ENCODE measurements around the gene BMP7.
"Not testable (repeated sequence)": the region's sequence is repeated elsewhere in the genome, so short reads cannot be mapped to it uniquely, and the experiment has no call there.

The BMP7 gene

GRCh38 chr20:57248132-57248797 is 18.2 kb downstream of the BMP7 start:
- no peak for DNase-seq

DNA sequence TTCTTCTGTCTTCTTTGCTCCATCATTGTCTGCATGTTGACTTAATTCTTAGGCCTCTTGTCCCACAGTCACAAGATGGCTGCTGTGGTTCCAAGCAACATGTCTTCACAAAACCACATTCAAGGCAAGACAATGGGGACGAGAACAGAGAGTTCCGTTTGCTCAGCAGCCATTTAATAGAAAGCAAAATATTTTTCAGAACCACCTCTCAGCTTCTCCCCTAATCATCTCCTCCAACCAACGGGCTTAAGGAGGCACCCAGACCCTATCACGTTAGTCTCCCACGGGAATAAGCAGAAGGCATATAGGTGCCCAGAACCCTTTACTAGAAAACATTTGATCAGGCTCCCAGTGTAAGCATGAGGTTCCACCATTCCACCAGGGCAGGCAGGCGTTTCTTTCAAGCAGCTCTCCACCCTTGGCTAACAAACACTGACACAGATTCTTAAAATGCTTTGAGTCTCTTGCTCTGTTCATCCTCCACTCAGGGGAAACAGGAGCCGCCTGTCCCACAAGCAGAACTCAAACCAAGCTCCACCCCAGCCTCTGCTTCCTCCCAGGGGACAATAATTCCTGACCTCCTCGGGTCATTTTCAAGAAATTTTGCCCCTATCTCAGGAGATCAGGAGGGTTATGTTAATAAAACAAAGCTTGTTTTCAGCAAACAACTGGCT is 19.0 kb downstream of the BMP7 start:
- no peak for DNase-seq

GRCh38 chr20:57245997-57246396 is 20.4 kb downstream of the BMP7 start:
- DNase-seq: no peak

DNA sequence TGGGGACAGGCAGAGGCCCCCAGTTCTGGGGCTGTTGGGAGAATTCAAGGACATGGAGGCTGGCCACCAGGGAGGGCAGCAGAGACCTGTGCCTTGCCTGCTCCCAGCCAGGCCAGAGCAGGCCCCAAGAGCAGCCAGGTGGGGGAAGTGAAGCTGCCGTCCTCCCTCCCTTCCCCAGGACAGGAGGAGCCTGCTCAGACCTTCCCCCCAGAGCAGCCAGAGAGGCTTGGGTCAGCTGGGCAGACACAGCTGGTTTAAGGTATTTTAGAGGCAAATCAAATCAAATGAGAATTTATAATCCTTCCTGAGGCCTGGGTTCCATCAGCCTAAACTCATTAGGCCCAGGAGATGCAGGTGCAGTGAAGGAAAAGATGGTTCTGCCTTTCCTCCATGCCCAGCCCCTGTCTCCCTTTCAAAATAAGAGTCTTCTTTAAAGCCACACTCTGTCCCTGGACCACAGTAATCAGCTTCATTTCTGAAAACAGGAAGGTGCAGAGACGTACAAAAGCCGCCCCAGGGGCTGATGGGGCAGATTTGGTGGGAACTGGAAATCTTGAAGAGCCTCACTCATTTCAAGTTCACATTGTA is 21.7 kb downstream of the BMP7 start:
- DNase-seq: no peak

DNA sequence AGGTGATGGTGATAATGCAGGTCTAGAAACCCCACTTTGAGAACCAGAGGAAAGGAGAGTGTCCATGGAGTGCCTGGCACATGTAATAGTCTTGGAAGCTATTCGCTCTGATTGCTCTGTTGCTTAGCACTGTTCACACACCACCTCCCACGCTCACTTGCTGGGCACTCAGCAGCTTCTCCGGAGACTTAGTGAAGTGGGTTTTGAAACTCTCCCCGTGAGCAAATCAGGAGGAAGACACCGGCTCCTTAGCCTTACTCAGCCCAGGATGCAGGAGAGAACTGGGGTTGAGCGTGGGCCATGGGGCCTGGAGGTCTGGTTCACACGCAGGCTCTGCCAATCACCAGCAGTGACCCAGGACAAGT is 22.2 kb downstream of the BMP7 start:
- DNase-seq: peak in 3 of 4 experiments; percentile 22 to 47 (median 25)

DNA sequence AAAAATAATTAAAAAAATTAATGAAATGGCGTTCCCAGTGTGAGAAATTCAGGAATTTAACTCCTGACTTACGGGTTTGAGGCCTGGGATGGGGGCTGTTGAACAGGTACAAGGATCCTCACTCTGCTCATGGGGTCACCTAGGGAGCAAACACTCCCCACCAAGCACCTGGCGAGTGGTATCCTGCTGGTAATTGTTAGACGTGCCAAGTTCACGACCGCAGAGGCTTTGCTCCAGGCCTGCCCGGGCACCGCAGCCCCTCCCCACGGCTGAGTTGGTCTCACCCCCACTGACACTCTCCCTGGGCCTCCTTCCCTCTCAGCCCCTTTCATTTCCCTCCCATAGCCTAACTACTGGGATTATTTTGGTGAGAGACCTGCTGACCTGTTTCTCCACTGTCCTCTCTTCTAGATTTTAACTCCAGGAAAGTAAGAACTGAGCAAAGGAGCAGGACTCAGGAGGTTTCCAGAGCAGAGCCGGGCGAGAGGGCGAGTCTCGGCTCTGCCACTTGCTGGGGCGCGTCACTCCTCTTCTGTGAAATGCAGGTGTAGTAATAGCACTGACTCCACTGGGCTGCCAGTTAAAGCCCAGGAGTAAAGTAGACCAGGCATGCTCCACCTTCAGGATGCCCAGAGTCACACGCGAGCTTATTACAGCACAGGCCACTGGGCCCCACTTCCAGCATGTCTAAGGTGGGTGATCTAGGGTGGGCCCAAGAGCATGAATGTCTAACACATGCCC is 22.8 kb downstream of the BMP7 start:
- DNase-seq: no peak

- DNase-seq: no peak
Observed at GRCh38 chr20:57242414-57242813, 24.0 kb downstream of the BMP7 start.

DNA sequence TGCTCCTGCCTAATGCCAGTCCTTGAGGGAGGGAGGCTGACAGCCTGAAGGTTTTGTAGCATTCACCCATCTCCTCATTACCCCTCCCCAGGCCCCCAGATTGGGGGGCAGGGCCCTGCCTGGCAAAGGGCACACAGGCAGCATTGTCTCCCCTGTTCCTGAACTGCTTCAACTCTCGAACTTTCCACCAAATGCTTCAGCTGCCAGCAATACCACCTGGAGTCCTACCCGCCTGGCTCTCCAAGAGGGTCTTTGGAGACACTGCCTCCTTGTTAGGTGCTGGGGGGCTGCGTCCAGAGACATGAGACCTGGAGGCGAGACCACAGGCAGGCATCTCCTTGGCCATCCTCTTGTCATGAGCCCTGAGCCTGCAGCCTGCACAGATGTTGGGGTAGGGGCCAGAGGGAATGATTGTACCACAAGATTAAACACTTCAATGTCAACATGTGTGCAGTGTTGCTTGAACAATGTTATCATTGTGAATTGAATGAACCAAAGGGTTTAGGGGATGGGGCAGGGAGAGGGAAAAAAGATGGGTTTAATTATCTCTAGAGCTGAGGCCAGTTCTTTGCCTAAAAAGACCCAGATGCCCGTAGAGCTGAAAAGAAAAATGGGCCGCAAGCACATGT is 25.0 kb downstream of the BMP7 start:
- no peak for DNase-seq

DNA sequence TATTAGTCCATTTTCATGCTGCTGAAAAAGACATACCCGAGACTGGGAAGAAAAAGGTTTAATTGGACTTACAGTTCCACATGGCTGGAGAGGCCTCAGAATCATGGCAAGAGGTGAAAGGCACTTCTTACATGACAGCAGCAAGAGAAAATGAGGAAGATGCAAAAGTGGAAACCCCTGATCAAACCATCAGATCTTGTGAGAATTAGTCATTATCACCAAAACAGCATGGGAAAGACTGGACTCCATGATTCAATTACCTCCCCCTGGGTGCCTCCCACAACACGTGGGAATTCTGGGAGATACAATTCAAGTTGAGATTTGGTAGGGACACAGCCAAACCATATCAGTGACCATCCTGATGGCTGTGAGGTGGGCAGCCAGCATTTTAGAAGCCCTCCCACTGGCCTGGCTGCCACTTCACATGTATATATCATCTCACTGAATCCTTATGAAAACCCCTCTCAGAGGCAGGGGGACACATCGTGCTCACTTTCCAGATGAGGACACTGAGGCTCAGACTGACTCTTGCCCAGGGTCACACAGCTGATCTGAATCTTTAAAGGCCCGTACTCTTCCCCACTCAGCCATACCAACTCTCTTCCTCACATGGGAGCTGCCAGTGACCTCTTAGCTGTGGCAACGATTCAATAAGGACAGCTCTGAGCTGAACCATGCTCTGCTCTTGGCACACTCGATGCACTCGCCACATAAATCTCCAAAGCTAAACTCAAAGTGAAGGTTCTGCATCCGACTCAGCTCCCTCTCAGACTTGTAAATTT is 25.7 kb downstream of the BMP7 start:
- DNase-seq: peak; percentile 15 to 64 (median 44)

GRCh38 chr20:57239725-57240124 is 26.7 kb downstream of the BMP7 start:
- DNase-seq: not testable (repeated sequence)

GRCh38 chr20:57239324-57239723 is 27.1 kb downstream of the BMP7 start:
- not testable (repeated sequence) for DNase-seq

- no peak for DNase-seq
Observed at GRCh38 chr20:57238089-57238488, 28.4 kb downstream of the BMP7 start.

- DNase-seq: no peak
Observed at GRCh38 chr20:57237585-57237953, 28.9 kb downstream of the BMP7 start.

- peak; percentile 5 to 36 (median 12) for DNase-seq
Observed at GRCh38 chr20:57236813-57237584, 29.4 kb downstream of the BMP7 start.

DNA sequence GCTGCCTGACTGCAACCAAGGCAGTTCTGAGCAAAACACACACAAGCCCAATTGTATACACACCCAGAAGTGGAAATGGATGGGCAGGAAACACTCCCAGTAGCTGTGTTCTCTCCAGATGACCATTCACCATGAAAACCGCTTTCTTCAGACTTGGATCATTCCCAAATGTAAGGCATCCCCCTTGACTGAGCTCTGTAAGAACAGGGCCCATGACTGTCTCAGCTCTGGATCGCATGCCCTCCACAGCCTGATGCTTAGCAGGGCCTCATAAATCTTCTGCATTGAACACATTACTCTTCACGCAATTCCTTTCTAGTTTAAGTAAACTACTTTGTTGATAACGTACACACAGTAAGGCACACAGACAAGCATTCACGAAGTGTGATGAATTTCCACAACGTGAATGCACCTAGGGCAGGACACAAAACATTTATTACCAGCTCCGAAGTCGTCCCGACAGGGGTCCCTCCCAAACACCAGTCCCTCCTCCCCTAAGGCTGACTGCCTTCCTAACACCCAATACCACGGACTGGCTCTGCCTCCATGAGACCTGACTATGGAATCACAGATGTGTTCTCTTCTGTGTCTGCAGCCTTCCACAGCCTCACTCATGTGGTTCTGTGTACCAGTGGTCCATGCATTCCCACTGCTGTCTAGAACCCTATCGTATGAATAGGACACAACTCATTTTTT is 31.7 kb downstream of the BMP7 start:
- DNase-seq: no peak

DNA sequence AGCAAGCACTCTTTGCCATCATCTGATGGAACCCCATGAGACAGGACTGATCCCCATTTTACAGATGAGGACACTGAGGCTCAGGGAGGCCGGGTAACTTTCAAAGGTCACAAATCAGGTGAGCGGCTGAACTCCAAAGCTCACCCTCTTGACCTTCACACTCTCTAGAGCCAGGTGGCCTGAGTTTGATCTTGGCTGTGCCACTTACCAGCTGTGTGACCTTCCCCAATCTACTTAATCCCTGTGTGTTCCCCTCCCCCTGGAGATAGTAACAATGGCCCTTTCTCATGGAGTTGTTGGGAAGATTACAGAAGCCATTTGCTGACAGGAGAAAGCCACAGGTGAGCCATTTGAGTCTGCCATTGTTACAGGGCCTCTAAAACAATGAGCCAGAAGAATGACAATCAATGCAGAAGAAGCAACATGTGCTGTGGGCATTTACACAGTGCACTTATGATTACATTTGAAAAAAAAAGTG is 34.5 kb downstream of the BMP7 start:
- DNase-seq: no peak

GRCh38 chr20:57231161-57231560 is 35.3 kb downstream of the BMP7 start:
- DNase-seq: no peak

- no peak for DNase-seq
Observed at GRCh38 chr20:57230247-57230646, 36.2 kb downstream of the BMP7 start.

- DNase-seq: no peak
Observed at GRCh38 chr20:57229490-57229889, 37.0 kb downstream of the BMP7 start.

- DNase-seq: no peak
Observed at GRCh38 chr20:57225830-57226229, 40.6 kb downstream of the BMP7 start.
